ENCODE data around the gene MAP4. TPM values are rescaled to one million over a fixed set of nuclear protein-coding genes. Genes with fewer than 3 reads are reported as not detected.
"Not testable (repeated sequence)": the region's sequence is repeated elsewhere in the genome, so short reads cannot be mapped to it uniquely, and the experiment has no call there.

MAP4 gene
- total RNA-seq, 1 donor from 2014 or later, result 192 TPM

GRCh38 chr3:47897954-47898353 is 118.3 kb downstream of the MAP4 start:
- DNase-seq (ENCODE audit: low read depth), result no peak

- no peak for DNase-seq (ENCODE audit: low read depth)
Observed at GRCh38 chr3:47896736-47897135, 119.5 kb downstream of the MAP4 start.

GRCh38 chr3:47895241-47895640 is 121.0 kb downstream of the MAP4 start:
- no peak for DNase-seq (ENCODE audit: low read depth)

- no peak for DNase-seq (ENCODE audit: low read depth)
Observed at GRCh38 chr3:47892286-47893040, 123.8 kb downstream of the MAP4 start.

GRCh38 chr3:47891613-47892005 is 124.6 kb downstream of the MAP4 start:
- DNase-seq (ENCODE audit: low read depth), result no peak

GRCh38 chr3:47890828-47891612 is 125.2 kb downstream of the MAP4 start:
- no peak for DNase-seq (ENCODE audit: low read depth)

GRCh38 chr3:47890126-47890827 is 125.9 kb downstream of the MAP4 start:
- no peak for DNase-seq (ENCODE audit: low read depth)

- DNase-seq (ENCODE audit: low read depth), result no peak
Observed at GRCh38 chr3:47888986-47889757, 127.0 kb downstream of the MAP4 start.

- DNase-seq (ENCODE audit: low read depth), result not testable (repeated sequence)
Observed at GRCh38 chr3:47887991-47888390, 128.2 kb downstream of the MAP4 start.

GRCh38 chr3:47885168-47885567 is 131.0 kb downstream of the MAP4 start:
- no peak for DNase-seq (ENCODE audit: low read depth)

GRCh38 chr3:47884603-47885002 is 131.6 kb downstream of the MAP4 start:
- no peak for DNase-seq (ENCODE audit: low read depth)

GRCh38 chr3:47882338-47882737 is 133.9 kb downstream of the MAP4 start:
- no peak for DNase-seq (ENCODE audit: low read depth)

GRCh38 chr3:47877719-47878118 is 138.5 kb downstream of the MAP4 start:
- DNase-seq (ENCODE audit: low read depth), result no peak

- no peak for DNase-seq (ENCODE audit: low read depth)
Observed at GRCh38 chr3:47877290-47877689, 138.9 kb downstream of the MAP4 start.

- DNase-seq (ENCODE audit: low read depth), result no peak
Observed at GRCh38 chr3:47874913-47875312, 141.3 kb downstream of the MAP4 start.

GRCh38 chr3:47874438-47874837 is 141.8 kb downstream of the MAP4 start:
- DNase-seq (ENCODE audit: low read depth), result no peak

- no peak for DNase-seq (ENCODE audit: low read depth)
Observed at GRCh38 chr3:47872916-47873315, 143.3 kb downstream of the MAP4 start.

- DNase-seq (ENCODE audit: low read depth), result no peak
Observed at GRCh38 chr3:47871389-47871788, 144.8 kb downstream of the MAP4 start.

- DNase-seq (ENCODE audit: low read depth), result no peak
Observed at GRCh38 chr3:47870702-47871260, 145.4 kb downstream of the MAP4 start.

- no peak for DNase-seq (ENCODE audit: low read depth)
Observed at GRCh38 chr3:47870156-47870555, 146.1 kb downstream of the MAP4 start.

GRCh38 chr3:47868306-47868705 is 147.9 kb downstream of the MAP4 start:
- DNase-seq (ENCODE audit: low read depth), result no peak

Measured in renal cortical epithelial cell (primary cell).